ENCODE results near the gene WNT5A.

The WNT5A gene

GRCh38 chr3:55442861-55443260 lies 44.2 kb downstream of the WNT5A start:
- DNase-seq: no peak

- DNase-seq: no peak
Observed at GRCh38 chr3:55441499-55441898, 45.6 kb downstream of the WNT5A start.

- no peak for DNase-seq
Observed at GRCh38 chr3:55440104-55440708, 46.9 kb downstream of the WNT5A start.

- no peak for DNase-seq
Observed at GRCh38 chr3:55439657-55440056, 47.4 kb downstream of the WNT5A start.

- DNase-seq: no peak
Observed at GRCh38 chr3:55436644-55437043, 50.5 kb downstream of the WNT5A start.

GRCh38 chr3:55435491-55435890 lies 51.6 kb downstream of the WNT5A start:
- DNase-seq: no peak

GRCh38 chr3:55434789-55435188 lies 52.3 kb downstream of the WNT5A start:
- peak; percentile 21 for DNase-seq

- DNase-seq: no peak
Observed at GRCh38 chr3:55431041-55431440, 56.1 kb downstream of the WNT5A start.

GRCh38 chr3:55427739-55428138 lies 59.4 kb downstream of the WNT5A start:
- DNase-seq: no peak

- DNase-seq: no peak
Observed at GRCh38 chr3:55426486-55426885, 60.6 kb downstream of the WNT5A start.

GRCh38 chr3:55423782-55424181 lies 63.3 kb downstream of the WNT5A start:
- DNase-seq: no peak

GRCh38 chr3:55417211-55417610 lies 69.9 kb downstream of the WNT5A start:
- DNase-seq: no peak

- no peak for DNase-seq
Observed at GRCh38 chr3:55416331-55416821, 70.7 kb downstream of the WNT5A start.
